ENCODE data around the gene UBTF.

The UBTF gene

DNA sequence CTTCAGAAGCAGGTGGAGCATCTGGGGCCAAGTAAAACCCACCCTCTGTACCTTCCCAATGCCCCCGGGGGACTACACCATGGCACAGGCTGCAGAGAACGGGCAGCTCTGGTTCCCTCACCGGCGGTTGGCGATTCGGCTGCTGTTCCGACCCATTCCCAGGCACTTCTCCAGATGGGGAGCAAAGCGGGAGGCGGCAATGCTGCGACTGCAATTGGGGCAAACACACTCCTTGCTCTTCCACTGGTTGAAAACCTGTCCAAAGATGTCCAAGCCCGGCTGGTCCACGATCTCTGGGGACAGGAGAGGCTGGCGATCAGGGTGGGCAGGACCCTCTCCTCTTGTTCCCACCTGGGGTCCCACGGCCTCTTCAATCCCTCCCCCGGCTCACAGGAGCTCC lies 22.4 kb downstream of the UBTF start:
- no peak for DNase-seq

DNA sequence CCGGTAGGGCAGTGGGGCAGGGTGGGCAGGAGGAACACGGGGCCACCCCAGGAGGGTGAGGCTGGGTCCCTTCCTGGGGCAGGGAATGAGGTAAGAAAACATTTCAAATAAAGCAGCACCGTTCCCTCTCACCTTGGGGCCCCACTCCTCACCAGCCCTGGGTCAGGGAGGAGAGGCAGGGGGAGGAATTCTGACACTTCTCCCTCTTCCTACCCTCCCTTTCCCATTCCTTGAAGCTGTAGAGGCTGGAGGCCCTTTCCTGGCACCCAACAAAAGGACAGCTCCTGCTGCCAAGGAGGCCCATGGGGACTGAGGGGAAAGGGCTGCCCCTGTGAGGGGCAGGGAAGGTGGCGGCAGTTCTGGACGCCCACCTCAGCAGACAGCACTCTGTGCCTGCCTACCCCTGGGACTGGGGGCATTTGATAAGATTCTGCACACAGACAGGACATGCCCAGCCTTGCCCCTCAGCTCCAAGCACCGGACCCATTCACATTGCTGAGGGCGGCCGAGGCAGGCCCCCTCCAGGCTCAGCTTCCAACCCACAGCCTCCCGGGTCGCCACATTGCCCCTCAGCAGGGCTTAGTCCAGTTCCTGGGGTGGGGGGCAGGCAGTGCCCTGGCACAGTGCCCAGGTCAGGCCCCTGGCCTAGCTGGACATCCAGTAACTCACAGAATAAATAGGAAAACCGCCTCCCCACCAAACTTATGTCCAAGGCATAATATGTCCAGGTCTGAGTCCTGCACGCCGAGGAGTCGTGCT lies 26.0 kb downstream of the UBTF start:
- DNase-seq = no peak

DNA sequence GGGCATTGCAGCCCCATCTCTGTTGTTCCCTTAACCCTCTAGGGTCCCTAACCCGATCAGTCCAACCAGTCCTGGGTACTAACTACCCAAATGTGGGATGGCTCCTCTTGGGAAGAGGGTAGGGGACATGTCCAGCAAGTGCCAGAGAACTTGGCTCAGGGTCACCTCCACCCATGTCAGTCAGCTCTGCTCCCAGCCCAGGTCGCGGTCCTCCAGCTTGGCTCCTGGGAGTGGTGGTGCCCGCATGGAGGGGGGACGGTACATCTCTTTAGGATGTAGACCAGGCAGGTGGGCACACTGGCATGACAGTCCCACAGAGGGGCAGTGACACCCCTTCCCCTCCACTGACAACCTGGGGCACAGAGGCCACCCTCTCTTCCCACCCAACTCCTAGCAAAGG lies 26.7 kb downstream of the UBTF start:
- DNase-seq = no peak

DNA sequence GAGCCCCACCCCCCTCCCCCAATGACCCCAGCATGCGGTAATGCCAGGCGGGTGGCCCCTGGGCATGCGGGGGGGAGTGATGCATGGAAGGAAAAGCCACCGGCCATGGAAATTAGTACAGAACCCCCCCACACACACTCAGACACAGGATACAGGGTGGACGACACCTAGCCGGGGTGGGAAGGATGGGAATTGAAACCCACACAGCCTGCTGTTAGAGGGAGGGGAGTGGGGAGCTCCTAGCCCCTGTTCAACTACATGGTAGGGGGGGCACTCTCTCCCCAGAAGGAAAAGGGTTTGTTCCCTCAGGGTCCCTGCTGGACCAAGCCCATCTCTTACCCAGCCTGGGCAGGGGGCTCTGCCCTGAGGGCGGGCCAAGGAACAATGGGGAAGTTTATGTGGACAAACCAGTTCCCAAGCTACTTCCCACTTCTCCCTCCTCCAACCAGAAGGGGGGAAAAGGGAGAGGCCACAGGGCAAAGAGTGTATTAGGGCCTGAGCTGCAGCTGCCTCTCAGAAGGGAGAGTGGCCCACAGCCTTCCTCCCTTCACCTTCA lies 27.5 kb downstream of the UBTF start:
- no peak for DNase-seq

DNA sequence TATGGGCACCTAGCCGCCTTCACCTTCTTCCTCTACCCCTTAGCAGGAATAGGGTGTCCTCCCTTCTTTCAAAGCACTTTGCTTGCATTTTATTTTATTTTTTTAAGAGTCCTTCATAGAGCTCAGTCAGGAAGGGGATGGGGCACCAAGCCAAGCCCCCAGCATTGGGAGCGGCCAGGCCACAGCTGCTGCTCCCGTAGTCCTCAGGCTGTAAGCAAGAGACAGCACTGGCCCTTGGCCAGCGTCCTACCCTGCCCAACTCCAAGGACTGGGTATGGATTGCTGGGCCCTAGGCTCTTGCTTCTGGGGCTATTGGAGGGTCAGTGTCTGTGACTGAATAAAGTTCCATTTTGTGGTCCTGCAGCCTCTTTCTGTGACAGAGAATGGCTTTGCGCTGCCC lies 28.1 kb downstream of the UBTF start:
- no peak for DNase-seq

DNA sequence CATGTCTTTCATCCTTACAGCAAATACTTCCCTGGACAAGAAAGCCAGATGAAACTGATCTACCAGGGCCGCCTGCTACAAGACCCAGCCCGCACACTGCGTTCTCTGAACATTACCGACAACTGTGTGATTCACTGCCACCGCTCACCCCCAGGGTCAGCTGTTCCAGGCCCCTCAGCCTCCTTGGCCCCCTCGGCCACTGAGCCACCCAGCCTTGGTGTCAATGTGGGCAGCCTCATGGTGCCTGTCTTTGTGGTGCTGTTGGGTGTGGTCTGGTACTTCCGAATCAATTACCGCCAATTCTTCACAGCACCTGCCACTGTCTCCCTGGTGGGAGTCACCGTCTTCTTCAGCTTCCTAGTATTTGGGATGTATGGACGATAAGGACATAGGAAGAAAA lies 29.0 kb downstream of the UBTF start:
- DNase-seq = no peak

DNA sequence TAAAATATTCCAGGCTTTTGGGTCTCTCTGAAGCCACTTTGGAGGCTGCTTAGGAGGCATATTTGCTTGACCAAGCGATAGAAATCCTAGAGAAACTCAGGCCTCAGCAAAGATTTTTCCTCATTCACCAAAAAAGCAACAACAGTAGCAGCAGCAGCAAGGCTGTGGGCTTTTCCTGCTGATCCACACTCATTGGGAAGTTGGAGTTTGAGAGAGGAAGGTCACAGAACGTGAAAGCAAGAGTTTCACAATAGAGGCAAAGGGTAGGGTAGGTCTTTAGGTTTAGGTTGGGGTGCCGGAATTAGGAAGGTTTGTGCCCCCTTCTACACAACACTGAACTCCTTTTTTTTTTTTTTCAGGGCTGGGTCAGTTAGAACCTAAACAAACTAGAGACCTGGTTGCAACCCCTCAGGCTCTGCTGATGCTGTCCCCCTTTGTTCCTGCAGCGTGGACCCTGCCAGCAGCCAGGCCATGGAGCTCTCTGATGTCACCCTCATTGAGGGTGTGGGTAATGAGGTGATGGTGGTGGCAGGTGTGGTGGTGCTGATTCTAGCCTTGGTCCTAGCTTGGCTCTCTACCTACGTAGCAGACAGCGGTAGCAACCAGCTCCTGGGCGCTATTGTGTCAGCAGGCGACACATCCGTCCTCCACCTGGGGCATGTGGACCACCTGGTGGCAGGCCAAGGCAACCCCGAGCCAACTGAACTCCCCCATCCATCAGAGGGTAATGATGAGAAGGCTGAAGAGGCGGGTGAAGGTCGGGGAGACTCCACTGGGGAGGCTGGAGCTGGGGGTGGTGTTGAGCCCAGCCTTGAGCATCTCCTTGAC lies 30.7 kb downstream of the UBTF start:
- DNase-seq = no peak

DNA sequence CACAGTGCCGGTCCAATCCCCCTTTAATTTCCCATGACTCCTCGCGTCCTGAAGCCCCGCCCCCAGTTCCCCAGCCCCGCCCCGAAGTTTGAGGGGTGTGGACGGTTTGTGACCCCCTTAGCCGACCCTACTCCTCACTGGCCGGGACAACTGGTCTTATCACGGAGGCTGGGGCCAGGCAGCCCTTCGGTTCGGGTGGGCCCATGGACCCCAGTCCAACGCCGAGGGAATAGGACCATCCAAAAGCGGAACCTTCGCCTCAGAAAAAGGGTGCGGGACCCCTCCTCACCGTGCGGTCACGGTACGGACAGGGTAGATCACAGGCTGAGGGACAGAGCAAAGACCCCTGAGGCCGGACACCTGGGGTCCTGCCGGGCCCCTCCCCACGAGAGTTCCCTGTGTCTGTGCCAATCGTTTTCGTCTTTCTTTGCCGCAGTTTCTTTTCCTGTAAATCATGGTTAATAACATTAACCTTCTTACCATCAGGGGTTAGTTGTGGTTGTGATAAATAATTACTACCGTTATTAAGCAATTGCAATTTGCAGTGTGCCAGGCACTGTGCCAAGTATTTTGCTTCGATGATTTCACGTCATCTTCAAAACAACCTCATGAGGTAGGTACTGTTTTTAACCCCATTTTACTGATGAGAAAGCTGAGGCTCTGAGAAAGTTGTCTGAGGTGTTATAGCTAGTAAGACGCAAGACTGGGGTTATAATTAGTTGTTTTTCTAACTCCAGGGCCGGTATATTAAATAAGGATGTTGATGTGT lies 32.2 kb downstream of the UBTF start:
- DNase-seq = no peak

DNA sequence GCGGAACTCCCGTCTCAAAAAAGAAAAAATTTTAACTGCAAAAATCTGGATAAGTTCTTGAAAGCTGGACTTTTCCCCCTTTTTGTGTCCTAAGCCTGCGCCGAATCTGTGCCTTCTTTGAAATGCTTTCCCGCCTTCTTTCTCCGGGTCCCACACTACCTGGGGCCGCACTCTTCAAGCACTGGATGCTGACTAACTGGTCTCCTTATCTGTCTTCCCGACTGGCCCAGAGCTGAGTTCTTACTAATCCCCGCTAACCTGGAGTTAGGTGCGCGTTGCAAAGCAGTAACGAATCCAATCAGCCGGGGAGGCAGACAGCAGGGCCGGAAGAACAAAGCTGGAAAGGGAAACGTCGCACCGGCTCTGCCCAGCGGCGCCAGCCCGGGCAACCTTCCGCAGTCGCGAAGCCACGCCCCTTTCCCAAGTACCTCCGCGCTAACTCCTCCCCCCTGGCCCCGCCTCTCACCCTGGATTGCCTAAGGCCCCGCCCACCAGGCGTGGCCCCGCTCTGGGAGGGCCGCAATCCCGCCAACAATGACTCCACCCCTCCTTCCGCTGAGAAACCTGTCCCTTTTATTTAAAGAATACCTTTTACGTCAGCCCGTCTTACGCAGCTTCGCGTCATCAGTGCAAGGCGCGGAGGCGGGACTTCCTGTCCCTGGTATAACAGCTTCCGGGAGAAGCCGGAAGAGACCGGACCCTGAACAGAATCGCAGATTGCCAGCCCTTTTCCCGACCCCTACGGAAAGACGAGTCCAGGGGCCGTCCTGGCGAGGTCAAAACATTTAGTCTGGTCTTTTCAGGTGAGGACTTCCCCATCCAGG lies 33.0 kb downstream of the UBTF start, which contains the start of gene TMUB2:
TMUB2 (plus strand) TSS at position 666 of the 824 bp plus-strand sequence. CDS start 737 bp downstream, outside the sequence.
- DNase-seq = peak; percentile 99

DNA sequence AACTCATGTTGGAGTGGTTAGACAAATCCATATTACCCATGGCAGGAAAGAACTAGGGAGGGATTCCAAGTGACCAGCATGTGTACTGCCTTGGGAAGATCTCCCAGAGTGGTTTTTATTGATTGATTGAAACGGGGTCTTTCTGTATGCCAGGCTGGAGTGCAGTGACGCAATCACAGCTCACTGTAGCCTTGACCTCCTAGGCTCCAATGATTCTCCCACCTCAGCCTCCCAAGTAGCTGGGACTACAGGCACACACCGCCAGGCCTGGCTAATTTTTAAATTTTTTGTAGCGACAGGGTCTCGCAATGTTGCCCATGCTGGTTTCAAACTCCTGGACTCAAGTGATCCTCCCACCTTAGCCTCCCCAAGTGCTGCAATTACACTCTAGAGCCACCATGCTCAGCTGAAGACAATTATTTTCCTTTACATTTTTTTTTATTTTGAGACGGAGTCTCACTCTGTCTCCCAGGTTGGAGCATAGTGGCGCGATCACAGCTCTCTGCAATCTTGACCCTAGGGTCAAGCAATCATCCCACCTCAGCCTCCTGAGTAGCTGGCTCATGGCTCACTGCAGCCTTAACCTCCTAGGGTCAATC lies 35.2 kb downstream of the UBTF start:
- DNase-seq = no peak

DNA sequence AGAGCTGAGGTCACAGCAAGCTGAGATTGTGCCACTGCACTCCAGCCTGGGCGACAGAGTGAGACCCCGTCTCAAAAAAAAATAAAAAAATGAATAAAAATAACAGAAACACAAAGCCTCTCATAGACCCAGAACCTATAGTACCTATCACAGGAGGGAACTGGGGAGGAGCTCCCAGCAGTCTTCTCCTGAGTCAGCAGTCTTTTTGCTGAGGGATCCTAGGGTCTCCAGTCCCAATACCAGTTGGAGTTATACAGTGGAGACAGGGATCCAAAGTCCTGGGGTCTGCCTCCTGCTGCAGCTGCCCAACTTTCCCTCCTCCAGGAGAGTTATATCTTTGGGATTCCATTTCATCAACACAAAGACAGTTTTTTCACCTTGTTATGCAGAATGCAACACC lies 36.5 kb downstream of the UBTF start:
- DNase-seq = no peak

DNA sequence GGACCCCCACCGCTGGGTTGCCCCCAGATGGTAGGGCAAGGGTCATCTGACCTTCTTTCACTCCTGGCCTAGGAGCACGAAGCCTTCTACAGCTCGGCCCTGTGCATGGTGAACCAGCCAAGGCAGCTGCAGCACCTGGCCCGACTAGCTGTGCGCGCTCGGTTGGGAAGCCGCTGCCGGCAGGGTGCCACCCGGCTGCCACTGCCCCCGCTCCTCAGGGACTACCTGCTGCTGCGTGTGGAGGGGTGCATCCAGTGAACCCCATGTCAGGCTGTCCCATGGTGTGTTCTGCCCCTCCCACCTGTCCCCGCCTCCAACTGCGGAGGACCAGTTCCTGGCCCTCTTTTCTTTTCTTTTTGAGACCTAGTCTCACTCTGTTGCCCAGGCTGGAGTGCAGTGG lies 41.3 kb downstream of the UBTF start:
- DNase-seq = no peak

DNA sequence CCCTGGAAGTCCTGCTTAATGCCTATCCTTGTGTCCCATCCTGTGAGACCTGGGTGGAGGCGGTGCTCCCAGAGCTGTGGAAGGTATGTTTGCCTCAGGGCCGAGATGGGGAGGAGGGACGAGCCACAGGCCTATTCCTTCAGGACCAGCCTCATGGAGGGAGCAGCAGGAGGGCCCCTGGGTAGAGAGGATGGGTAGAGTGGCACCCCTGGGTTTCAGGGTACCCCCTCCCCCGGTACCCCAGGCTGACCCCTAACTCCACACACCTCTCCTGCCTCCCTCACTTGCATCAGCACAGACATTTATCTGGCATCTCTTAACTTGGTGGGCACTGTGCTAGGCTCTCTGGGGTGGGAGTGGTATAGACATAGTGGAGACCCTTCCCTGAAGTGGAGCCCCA lies 41.8 kb downstream of the UBTF start:
- DNase-seq = no peak

DNA sequence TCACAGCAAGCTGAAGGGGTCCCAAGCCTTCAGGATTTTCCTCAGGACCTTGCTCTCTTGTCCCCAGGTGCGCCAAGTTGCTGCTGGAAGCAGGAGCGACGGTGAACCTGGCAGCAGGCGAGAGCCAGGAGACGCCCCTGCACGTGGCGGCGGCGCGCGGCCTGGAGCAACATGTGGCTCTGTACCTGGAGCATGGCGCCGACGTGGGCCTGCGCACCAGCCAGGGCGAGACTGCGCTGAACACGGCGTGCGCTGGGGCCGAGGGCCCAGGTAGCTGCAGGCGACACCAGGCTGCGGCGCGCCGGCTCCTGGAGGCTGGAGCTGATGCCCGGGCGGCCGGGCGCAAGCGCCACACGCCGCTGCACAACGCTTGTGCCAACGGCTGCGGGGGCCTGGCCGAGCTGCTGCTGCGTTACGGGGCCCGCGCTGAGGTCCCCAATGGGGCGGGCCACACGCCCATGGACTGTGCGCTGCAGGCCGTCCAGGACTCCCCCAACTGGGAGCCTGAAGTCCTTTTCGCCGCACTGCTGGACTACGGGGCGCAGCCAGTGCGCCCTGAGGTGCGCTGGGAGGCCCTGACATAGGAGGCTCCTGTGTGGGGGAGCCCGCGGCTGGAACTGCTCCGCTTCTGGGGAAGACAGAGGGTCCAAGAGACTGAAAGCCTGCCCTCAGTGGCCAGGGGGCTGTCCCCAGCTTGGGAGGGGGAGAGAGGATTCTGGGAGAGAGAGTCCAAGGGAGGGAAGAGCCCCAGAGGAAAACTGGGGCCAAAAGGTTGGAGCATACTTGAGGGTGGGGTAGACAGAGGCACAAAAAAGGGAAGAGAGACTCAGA lies 42.6 kb downstream of the UBTF start:
- no peak for DNase-seq

DNA sequence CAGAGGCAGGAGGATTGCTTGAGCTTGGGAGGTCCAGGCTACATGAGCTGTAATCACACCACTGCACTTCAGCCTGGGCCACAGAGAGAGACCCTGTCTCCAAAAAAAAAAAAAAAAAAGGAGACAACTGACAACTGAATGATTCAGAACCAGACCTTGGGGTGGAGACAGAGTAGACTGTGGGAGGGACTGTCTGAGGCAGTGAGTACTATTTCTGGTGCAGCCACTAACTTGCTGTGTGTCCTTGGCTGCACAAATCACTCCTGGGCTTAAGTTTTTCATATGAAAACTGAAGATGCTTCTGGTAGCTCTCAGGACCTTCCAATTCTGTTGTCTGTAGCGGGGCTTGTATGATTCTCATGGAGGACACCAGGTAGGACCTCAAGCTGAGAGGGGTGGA lies 43.2 kb downstream of the UBTF start:
- no peak for DNase-seq

DNA sequence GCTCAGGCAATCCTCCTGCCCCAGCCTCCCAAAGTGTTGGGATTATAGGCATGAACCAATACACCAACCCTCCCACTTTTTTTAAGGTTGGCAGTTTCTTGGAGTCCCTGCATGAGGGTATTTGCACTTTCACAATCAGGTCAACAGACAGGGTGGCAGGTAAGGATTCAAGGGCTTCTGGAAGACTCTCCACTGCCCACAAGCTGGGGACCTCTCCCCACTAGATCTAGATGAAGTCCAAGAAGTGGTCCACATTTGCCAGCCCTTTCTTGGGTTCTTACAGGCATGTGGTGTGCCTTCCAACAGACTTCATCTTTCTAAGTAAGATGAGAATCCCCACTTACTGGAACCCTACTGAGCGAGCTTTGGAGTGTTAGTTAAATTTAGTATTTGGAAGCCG lies 45.0 kb downstream of the UBTF start:
- DNase-seq = no peak

DNA sequence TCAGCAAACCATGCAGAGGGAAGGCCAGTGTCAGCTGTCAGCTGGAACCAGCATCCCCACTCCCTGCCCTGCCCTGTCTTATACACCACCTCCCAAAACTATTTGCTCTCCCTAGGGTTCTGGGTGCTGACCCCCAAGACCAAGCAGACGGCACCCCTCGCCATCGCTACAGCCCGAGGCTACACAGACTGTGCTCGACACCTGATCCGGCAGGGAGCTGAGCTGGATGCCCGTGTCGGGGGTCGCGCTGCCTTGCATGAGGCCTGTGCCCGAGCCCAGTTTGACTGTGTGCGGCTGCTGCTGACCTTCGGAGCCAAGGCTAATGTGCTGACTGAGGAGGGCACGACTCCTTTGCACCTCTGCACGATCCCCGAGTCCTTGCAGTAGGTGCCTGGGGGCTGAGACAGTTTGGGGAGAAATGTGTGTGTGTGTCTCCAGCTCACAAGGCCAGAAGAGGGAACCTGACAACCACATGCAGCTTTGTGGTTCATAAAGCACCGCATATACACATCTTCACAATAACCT lies 47.5 kb downstream of the UBTF start:
- DNase-seq = no peak

DNA sequence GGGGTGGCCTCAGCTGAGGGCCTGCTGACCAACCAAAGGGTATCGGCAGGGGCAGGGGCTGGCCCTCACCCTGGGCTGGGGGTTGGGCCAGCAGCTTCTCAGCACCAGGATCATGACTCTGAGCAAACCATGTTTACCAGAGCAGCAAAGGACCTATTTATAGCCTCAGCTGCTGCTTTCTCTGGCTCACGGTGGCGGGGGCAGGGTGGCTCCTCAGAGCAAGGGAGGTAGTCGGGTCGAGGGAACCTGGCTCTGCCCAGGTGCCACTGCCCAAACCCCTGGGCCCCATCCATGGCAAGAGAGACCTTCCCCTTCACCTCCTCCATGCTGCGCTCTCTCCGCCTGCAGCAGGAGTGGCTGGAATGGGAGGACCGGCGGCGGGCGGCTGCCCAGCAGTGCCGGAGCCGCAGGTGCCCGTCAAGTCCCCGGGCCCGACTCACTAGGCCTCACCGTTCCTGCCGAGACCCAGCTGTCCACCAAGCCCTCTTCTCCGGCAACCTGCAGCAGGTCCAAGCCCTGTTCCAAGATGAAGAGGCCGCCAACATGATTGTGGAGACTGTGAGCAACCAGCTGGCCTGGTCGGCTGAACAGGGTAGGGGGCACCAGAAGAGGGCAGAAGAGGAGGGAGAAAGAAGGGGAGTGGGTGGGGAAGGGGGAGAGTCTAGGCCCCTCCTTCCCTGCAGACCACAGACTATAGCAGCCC lies 48.8 kb downstream of the UBTF start, which contains the start of gene ASB16:
ASB16 (plus strand) TSS at position 206 of the 703 bp plus-strand sequence; CDS start at position 292, 86 bp downstream.
- DNase-seq = no peak

DNA sequence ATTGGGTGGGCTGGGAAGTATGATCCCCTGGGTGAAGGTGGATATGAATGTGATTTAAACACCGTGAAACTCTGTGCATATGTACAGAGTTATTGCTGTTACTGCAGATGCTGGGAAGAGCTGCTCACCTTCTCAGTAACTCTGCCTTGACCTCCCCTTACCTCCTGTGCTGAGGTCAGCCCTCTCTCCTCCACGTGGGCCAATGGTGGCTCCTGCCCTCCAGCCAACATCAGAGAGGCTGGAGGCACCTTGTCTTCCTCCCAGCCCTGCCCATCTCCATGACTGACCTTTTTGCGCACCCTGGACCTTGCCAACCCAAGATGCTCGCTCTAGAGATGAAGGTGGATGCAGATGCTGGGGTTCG lies 49.4 kb downstream of the UBTF start:
- no peak for DNase-seq
